ENCODE data around the gene LARP4.

Gene LARP4

DNA sequence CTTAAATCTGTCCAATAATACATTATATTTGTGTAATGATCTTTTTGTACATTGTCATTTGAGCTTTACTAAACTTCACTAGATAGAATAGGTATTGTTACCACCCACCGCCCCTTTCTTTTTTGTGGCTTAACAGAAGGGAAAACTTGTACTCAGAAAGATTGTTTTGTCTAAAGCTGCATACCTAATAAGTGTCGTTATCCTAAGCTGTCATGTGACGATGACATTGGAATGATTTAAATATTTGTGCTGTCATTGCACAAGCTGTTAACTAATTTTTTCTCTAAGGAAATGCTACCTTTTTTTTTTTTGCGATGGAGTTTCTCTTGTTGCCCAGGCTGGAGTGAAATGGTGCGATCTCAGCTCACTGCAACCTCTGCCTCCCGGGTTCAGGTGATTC is 107.7 kb downstream of the LARP4 start:
- Histone ChIP-seq H3K4me2 (ENCODE audit: low read length) (no peak overlapping the region), H3K4me1 (ENCODE audit: low read length) (peaks cover 8% of the 10 kb centered on the region; the same call in 1 of the 2 replicates), H3K27ac (ENCODE audit: low read length) (no peak overlapping the region), H3K79me2 (ENCODE audit: low read length) (peaks cover 69% of the 10 kb centered on the region), H3K4me3 (ENCODE audit: low read length) (no peak overlapping the region), H2AFZ (ENCODE audit: low read depth, low read length) (no peak overlapping the region), H4K20me1 (ENCODE audit: insufficient read depth, low read length) (peaks cover 10% of the 10 kb centered on the region), H3K9me3 (ENCODE audit: insufficient read depth, low read length) (no peaks in the 10 kb centered on the region), H3K36me3 (replicated peaks; ENCODE audit: low read depth, low read length) (peaks cover 5% of the 10 kb centered on the region), H3K27me3 (ENCODE audit: low read depth, low read length) (no peaks in the 10 kb centered on the region), H3K9ac (ENCODE audit: low read length) (no peak overlapping the region)
- TF ChIP-seq, protein P1, sequence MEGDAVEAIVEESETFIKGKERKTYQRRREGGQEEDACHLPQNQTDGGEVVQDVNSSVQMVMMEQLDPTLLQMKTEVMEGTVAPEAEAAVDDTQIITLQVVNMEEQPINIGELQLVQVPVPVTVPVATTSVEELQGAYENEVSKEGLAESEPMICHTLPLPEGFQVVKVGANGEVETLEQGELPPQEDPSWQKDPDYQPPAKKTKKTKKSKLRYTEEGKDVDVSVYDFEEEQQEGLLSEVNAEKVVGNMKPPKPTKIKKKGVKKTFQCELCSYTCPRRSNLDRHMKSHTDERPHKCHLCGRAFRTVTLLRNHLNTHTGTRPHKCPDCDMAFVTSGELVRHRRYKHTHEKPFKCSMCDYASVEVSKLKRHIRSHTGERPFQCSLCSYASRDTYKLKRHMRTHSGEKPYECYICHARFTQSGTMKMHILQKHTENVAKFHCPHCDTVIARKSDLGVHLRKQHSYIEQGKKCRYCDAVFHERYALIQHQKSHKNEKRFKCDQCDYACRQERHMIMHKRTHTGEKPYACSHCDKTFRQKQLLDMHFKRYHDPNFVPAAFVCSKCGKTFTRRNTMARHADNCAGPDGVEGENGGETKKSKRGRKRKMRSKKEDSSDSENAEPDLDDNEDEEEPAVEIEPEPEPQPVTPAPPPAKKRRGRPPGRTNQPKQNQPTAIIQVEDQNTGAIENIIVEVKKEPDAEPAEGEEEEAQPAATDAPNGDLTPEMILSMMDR (IDR thresholded peaks at IDR 0.05; ENCODE audit: low read depth, low read length), result no peak
- TF ChIP-seq EZH2phosphoT487 (IDR thresholded peaks at IDR 0.05; ENCODE audit: low read depth), result no peak

DNA sequence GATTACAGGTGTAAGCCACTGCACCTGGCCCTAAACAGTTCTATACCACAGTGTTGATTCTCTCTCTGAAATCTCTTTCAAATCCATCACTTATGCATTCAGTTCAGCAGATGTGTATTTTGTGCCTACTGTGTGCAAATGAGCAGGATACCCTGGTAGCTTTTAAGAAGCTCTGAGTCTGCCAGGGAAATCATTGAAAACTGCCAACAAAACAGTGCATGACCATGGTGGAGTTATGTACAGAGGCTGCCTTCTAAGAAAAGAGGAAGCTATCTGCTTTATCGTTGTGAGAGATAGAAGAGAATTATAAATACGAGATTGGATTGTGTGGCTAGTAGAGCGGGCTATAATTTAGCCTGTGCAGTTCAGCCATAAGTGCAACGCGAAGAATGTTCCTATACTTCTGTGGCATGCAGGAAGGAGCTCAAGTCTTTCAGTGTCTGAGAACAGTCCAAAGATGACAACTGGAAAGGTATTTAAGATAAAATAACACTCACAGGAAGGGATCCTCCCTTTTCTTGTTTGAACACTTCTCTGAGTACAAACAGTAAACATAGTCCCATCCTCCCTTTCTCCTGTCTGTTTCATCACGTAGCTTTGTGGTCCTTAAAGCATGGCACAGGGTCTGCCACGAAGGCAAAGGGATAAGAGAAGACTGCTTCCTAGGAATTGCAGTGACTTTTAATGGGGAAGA is 108.4 kb downstream of the LARP4 start:
- H3K9ac ChIP-seq (ENCODE audit: low read length), result no peak overlapping the region
- H3K4me2 ChIP-seq (ENCODE audit: low read length), result no peak overlapping the region
- TF ChIP-seq, protein P1 (IDR thresholded peaks at IDR 0.05; ENCODE audit: low read depth, low read length), result no peak
- no peak for TF ChIP-seq EZH2phosphoT487 (IDR thresholded peaks at IDR 0.05; ENCODE audit: low read depth)
- peaks cover 8% of the 10 kb centered on the region; the same call in 1 of the 2 replicates for H3K4me1 ChIP-seq (ENCODE audit: low read length)
- H3K79me2 ChIP-seq (ENCODE audit: low read length), result peaks cover 70% of the 10 kb centered on the region
- no peaks in the 10 kb centered on the region for H3K27me3 ChIP-seq (ENCODE audit: low read depth, low read length)
- H2AFZ ChIP-seq (ENCODE audit: low read depth, low read length), result no peak overlapping the region
- no peaks in the 10 kb centered on the region for H3K9me3 ChIP-seq (ENCODE audit: insufficient read depth, low read length)
- peaks cover 5% of the 10 kb centered on the region for H3K36me3 ChIP-seq (replicated peaks; ENCODE audit: low read depth, low read length)
- H3K27ac ChIP-seq (ENCODE audit: low read length), result no peak overlapping the region
- no peak overlapping the region for H3K4me3 ChIP-seq (ENCODE audit: low read length)
- H4K20me1 ChIP-seq (ENCODE audit: insufficient read depth, low read length), result peaks cover 10% of the 10 kb centered on the region

DNA sequence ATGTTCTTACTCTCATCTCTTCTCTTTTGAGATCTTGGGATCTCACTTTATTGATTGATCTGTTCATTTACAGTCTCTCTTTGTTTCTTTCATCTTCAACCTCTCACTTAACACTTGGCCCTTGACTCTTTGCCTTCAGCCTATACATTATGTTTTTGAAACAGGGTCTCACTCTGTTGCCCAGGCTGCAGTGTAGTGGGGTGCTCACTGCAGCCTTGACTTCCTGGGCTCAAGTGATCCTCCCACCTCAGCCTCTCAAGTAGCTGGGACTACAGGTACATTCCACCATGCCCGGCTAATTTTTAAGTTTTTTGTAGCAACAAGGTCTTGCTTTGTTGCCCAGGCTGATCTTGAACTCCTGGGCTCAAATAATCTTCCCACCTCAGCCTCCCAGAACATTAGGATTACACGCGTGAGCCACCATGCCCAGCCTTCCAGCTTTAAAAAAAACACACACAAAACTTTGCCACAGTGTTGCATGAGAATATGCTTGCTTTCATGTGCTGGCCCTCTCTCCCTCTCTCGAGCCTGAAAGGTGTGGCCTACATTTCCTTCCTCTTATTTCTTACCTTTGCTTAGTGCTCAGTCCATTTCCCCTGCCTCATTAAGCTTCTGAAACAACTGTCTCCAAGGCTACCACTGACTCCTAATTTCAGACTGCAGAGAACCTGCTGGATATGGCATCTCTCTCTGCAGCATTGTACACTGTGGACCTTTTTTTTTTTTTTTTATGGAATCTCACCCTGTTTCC is 114.0 kb downstream of the LARP4 start:
- peaks cover 13% of the 10 kb centered on the region; the same call in 1 of the 2 replicates for H4K20me1 ChIP-seq (ENCODE audit: insufficient read depth, low read length)
- H2AFZ ChIP-seq (ENCODE audit: low read depth, low read length), result no peak overlapping the region
- no peak overlapping the region for H3K4me3 ChIP-seq (ENCODE audit: low read length)
- no peaks in the 10 kb centered on the region for H3K36me3 ChIP-seq (replicated peaks; ENCODE audit: low read depth, low read length)
- no peak overlapping the region for H3K4me2 ChIP-seq (ENCODE audit: low read length)
- H3K27me3 ChIP-seq (ENCODE audit: low read depth, low read length), result no peaks in the 10 kb centered on the region
- peaks cover 17% of the 10 kb centered on the region for H3K4me1 ChIP-seq (ENCODE audit: low read length)
- no peak overlapping the region for H3K27ac ChIP-seq (ENCODE audit: low read length)
- H3K9ac ChIP-seq (ENCODE audit: low read length), result no peak overlapping the region
- H3K79me2 ChIP-seq (ENCODE audit: low read length), result peaks cover 55% of the 10 kb centered on the region
- no peaks in the 10 kb centered on the region for H3K9me3 ChIP-seq (ENCODE audit: insufficient read depth, low read length)
- TF ChIP-seq EZH2phosphoT487 (IDR thresholded peaks at IDR 0.05; ENCODE audit: low read depth), result no peak
- TF ChIP-seq, protein P1 (IDR thresholded peaks at IDR 0.05; ENCODE audit: low read depth, low read length), result no peak

DNA sequence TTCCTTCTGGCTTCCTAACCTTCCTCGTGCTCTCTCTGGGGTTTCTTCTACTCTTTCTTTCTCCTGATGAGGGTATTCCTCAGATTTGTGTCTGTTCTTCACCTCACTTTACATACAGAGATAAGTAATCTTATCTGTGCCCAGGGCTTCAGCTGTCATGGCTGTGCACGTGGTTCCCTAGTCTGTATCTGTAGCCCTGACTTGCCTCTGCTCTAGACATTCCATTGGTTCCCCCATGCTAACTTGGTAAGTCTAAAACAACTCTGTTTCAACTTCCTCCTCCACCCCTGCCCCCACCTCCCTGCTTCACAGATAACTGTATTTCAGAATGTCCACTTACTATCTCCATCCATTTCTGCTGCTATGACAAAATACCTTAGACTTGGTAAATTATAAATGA is 114.9 kb downstream of the LARP4 start:
- no peak overlapping the region for H3K4me2 ChIP-seq (ENCODE audit: low read length)

More for the DNA sequence above, 114.9 kb downstream of the LARP4 start:
- Histone ChIP-seq H2AFZ (ENCODE audit: low read depth, low read length) (no peak overlapping the region), H3K36me3 (replicated peaks; ENCODE audit: low read depth, low read length) (no peaks in the 10 kb centered on the region), H3K79me2 (ENCODE audit: low read length) (peaks cover 52% of the 10 kb centered on the region), H3K4me1 (ENCODE audit: low read length) (peaks cover 23% of the 10 kb centered on the region), H3K9ac (ENCODE audit: low read length) (no peak overlapping the region), H3K4me3 (ENCODE audit: low read length) (no peak overlapping the region), H3K27ac (ENCODE audit: low read length) (no peak overlapping the region), H3K27me3 (ENCODE audit: low read depth, low read length) (no peaks in the 10 kb centered on the region), H3K9me3 (ENCODE audit: insufficient read depth, low read length) (no peaks in the 10 kb centered on the region), H4K20me1 (ENCODE audit: insufficient read depth, low read length) (peaks cover 13% of the 10 kb centered on the region; the same call in 1 of the 2 replicates)
- TF ChIP-seq EZH2phosphoT487 (IDR thresholded peaks at IDR 0.05; ENCODE audit: low read depth), result no peak
- TF ChIP-seq, protein P1 (IDR thresholded peaks at IDR 0.05; ENCODE audit: low read depth, low read length), result no peak
